H9 (cell line): Measurements from ENCODE around the gene CEP128. TPM values are rescaled to one million over a fixed set of nuclear protein-coding genes. Genes with fewer than 3 reads are reported as not detected.

Experiments
- DNase-seq: peaks from one replicate; pipeline ENCODE4 v3.0.0-alpha.2; 2017
- H2AFZ ChIP-seq: one replicate; pipeline ENCODE4 v1.6.1; 2013; ENCODE audit warnings: mild to moderate bottlenecking, low read length, control low read depth, moderate library complexity
- H2AK5ac ChIP-seq: 2 replicates; pipeline ENCODE4 v1.6.1; 2013; ENCODE audit warnings: low read length, control low read depth, mixed read lengths; ENCODE audit not compliant: insufficient read length
- H2BK120ac ChIP-seq: one replicate; pipeline ENCODE4 v1.6.1; 2013; ENCODE audit warnings: low read depth, mild to moderate bottlenecking, low read length, control low read depth, inconsistent platforms; ENCODE audit not compliant: poor library complexity, severe bottlenecking
- H2BK12ac ChIP-seq: 2 replicates; pipeline ENCODE4 v1.6.1; 2013; ENCODE audit warnings: low read length, control low read depth, mixed read lengths, low read depth; ENCODE audit not compliant: insufficient read length
- H2BK15ac ChIP-seq: 2 replicates; pipeline ENCODE4 v1.6.1; 2013; ENCODE audit warnings: low read depth, low read length, control low read depth
- H2BK20ac ChIP-seq: one replicate; pipeline ENCODE4 v1.6.1; 2013; ENCODE audit warnings: low read depth, mild to moderate bottlenecking, low read length, control low read depth, inconsistent platforms; ENCODE audit not compliant: poor library complexity, severe bottlenecking
- H2BK5ac ChIP-seq: 2 replicates; pipeline ENCODE4 v1.6.1; 2013; ENCODE audit warnings: low read length, control low read depth, mixed read lengths; ENCODE audit not compliant: insufficient read length
- H3K14ac ChIP-seq: 2 replicates; pipeline ENCODE4 v1.6.1; 2013; ENCODE audit warnings: low read length, control low read depth; ENCODE audit not compliant: insufficient read depth
- H3K18ac ChIP-seq: 2 replicates; pipeline ENCODE4 v1.6.1; 2013; ENCODE audit warnings: low read depth, mild to moderate bottlenecking, mixed read lengths, low read length, control low read depth; ENCODE audit not compliant: insufficient read length
- H3K23ac ChIP-seq: 2 replicates; pipeline ENCODE4 v1.6.1; 2013; ENCODE audit warnings: low read length, control low read depth, mixed read lengths, low read depth; ENCODE audit not compliant: insufficient read length
- H3K23me2 ChIP-seq: 2 replicates; pipeline ENCODE4 v1.6.1; 2013; ENCODE audit warnings: low read depth, mild to moderate bottlenecking, mixed read lengths, low read length, control low read depth; ENCODE audit not compliant: insufficient read length, poor library complexity, severe bottlenecking
- H3K27ac ChIP-seq: 2 replicates; pipeline ENCODE4 v1.5.1; 2013; ENCODE audit warnings: low read length, control low read depth, mixed read lengths, low read depth; ENCODE audit not compliant: insufficient read length
- H3K27me3 ChIP-seq: 2 replicates; pipeline ENCODE4 v1.6.1; 2013; ENCODE audit warnings: low read length, control low read depth, inconsistent platforms; ENCODE audit not compliant: insufficient read depth
- H3K4ac ChIP-seq: 2 replicates; pipeline ENCODE4 v1.6.1; 2013; ENCODE audit warnings: low read depth, mild to moderate bottlenecking, control low read depth, inconsistent platforms, low read length, moderate library complexity
- H3K4me1 ChIP-seq: 2 replicates; pipeline ENCODE4 v1.6.1; 2013; ENCODE audit warnings: low read length, control low read depth, inconsistent platforms; ENCODE audit not compliant: insufficient read depth
- H3K4me2 ChIP-seq: 2 replicates; pipeline ENCODE4 v1.6.1; 2013; ENCODE audit warnings: low read length, control low read depth, mixed read lengths; ENCODE audit not compliant: insufficient read length, insufficient read depth
- H3K56ac ChIP-seq: 2 replicates; pipeline ENCODE4 v1.6.1; 2013; ENCODE audit warnings: low read depth, mild to moderate bottlenecking, mixed read lengths, low read length, control low read depth; ENCODE audit not compliant: insufficient read length
- H3K79me1 ChIP-seq: 2 replicates; pipeline ENCODE4 v1.6.1; 2013; ENCODE audit warnings: low read depth, mild to moderate bottlenecking, moderate library complexity, low read length, control low read depth, inconsistent platforms; ENCODE audit not compliant: insufficient read depth, poor library complexity, severe bottlenecking
- H3K79me2 ChIP-seq: 2 replicates; pipeline ENCODE4 v1.6.1; 2013; ENCODE audit warnings: low read length, control low read depth, inconsistent platforms; ENCODE audit not compliant: insufficient read depth
- H3K9ac ChIP-seq: 2 replicates; pipeline ENCODE4 v1.6.1; 2013; ENCODE audit warnings: low read length, control low read depth, mixed read lengths; ENCODE audit not compliant: insufficient read length; ENCODE audit errors: extremely low read depth
- H3K9me3 ChIP-seq: one replicate; pipeline ENCODE4 v1.6.1; 2013; ENCODE audit warnings: low read depth, low read length, inconsistent platforms; ENCODE audit not compliant: control insufficient read depth
- H3T11ph ChIP-seq: one replicate; pipeline ENCODE4 v1.6.1; 2013; ENCODE audit warnings: mild to moderate bottlenecking, low read length, control low read depth, inconsistent platforms
- H4K20me1 ChIP-seq: one replicate; pipeline ENCODE4 v1.6.1; 2013; ENCODE audit not compliant: control insufficient read depth, insufficient read length, insufficient read depth
- H4K5ac ChIP-seq: 2 replicates; pipeline ENCODE4 v1.6.1; 2013; ENCODE audit warnings: low read depth, mild to moderate bottlenecking, mixed read lengths, low read length, control low read depth; ENCODE audit not compliant: insufficient read length
- H4K8ac ChIP-seq: replicated peaks from 2 replicates; pipeline ENCODE4 v1.6.1; 2013; ENCODE audit warnings: low read length, control low read depth, mixed read lengths, low read depth; ENCODE audit not compliant: insufficient read length
- H4K91ac ChIP-seq: 2 replicates; pipeline ENCODE4 v1.6.1; 2013; ENCODE audit warnings: low read depth, mild to moderate bottlenecking, moderate library complexity, mixed read lengths, low read length, control low read depth; ENCODE audit not compliant: insufficient read length
- H3K27ac Mint-ChIP-seq, 3 experiments: 2 replicates in 2 of 3; 3 replicates in 1 of 3; pipeline ENCODE4 v1.8.0; 2020 to 2021; ENCODE audit warnings: mixed read lengths in 3 of 3, mild to moderate bottlenecking in 1 of 3, moderate library complexity in 1 of 3
- H3K27me3 Mint-ChIP-seq: 2 replicates; pipeline ENCODE4 v1.8.0; 2021; ENCODE audit warnings: low read depth, mild to moderate bottlenecking, moderate library complexity, mixed read lengths
- H3K36me3 Mint-ChIP-seq, 3 experiments: 2 replicates in 2 of 3; 3 replicates in 1 of 3; pipeline ENCODE4 v1.8.0; 2020 to 2021; ENCODE audit warnings: low read depth in 3 of 3, mixed read lengths in 3 of 3; ENCODE audit not compliant: insufficient read depth in 1 of 3
- H3K4me1 Mint-ChIP-seq, 2 experiments: 2 replicates each; pipeline ENCODE4 v1.8.0; 2020; ENCODE audit warnings: mixed read lengths in 2 of 2
- H3K4me3 Mint-ChIP-seq, 2 experiments: 2 replicates in 1 of 2; 3 replicates in 1 of 2; pipeline ENCODE4 v1.8.0; 2020 to 2021; ENCODE audit warnings: mild to moderate bottlenecking in 2 of 2, mixed read lengths in 2 of 2, moderate library complexity in 1 of 2
- H3K9me3 Mint-ChIP-seq, 2 experiments: 2 replicates in 1 of 2; 3 replicates in 1 of 2; pipeline ENCODE4 v1.8.0; 2020; ENCODE audit warnings: mild to moderate bottlenecking in 2 of 2, mixed read lengths in 2 of 2, moderate library complexity in 1 of 2
- WGBS: extraction: QIAGEN DNeasy Blood & Tissue Kit; methylation state at CpG from one replicate; pipeline ENCODE4 v1.1.7; 2013; ENCODE audit warnings: missing lambda C conversion rate, low lambda C conversion rate, mixed read lengths; ENCODE audit not compliant: insufficient read length; ENCODE audit errors: extremely low coverage; 5-methylcytosine and 5-hydroxymethylcytosine counted together
- total RNA-seq: library from RNA; stranded (reverse); gene quantifications from 2 replicates; pipeline ENCODE4 v1.2.1, GENCODE V29; 2021
- TF ChIP-seq, protein P1 (sequence below): fragments of 200-600 bp; sonication (generic); conservative IDR thresholded peaks from 3 replicates; pipeline ENCODE4 v1.8.0; 2021; ENCODE audit warnings: antibody characterized with exemption, mild to moderate bottlenecking

CEP128 gene
- total RNA-seq, 1 experiment from 2014 or later: 16.3 TPM

DNA sequence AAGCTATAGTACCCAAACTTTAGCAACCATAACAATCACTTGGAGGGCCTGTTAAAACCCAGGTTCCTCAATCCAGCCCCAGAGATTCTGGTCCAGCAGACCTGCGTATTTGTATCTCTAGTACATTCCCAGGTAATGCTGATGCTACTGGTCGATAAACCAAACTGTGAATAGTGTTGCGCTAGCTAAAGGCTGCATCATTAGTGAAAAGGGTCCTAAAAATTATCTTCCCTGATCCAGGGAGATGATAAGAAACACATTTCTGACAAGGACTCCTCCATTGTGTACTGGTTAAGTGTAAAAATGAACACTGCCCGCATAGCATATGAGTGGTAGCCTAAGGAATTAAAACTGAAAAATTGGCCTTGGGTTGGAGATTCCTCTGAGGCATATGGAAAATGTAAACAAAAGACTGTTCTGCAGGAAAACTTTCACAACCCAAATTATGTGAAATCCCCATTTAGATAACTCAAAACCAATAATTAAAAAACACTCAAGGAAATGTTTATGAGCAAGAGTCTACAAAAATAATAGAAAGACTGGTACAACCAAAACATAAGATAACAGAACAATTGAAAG is 322.7 kb downstream of the CEP128 start:
- no peak overlapping the region for H3K27ac ChIP-seq
- no peak overlapping the region for H2AK5ac ChIP-seq
- no peak overlapping the region for H3K14ac ChIP-seq
- H3K79me2 ChIP-seq: no peaks in the 10 kb centered on the region
- no peak overlapping the region for H2BK15ac ChIP-seq
- DNase-seq: no peak
- no peak overlapping the region for H2BK120ac ChIP-seq
- H3K9ac ChIP-seq: no peak overlapping the region
- no peaks in the 10 kb centered on the region for H3K9me3 Mint-ChIP-seq
- H2BK20ac ChIP-seq: no peak overlapping the region
- H2AFZ ChIP-seq: no peak overlapping the region
- no peak overlapping the region for H4K5ac ChIP-seq
- no peak overlapping the region for H4K8ac ChIP-seq
- H3K27ac Mint-ChIP-seq: no peak overlapping the region
- H3K4ac ChIP-seq: no peak overlapping the region
- no peak overlapping the region for H2BK5ac ChIP-seq
- WGBS: no CpG with 5 or more reads among the region's 4 CpGs
- H3K4me1 Mint-ChIP-seq: 0 out of 4 replicates have a peak, but pooled peaks cover 0 to 2% of the 10 kb centered on the region in 2 experiments
- no peaks in the 10 kb centered on the region for H3K23me2 ChIP-seq
- no peak overlapping the region for H3K4me2 ChIP-seq
- H3K27me3 ChIP-seq: no peaks in the 10 kb centered on the region
- H2BK12ac ChIP-seq: no peak overlapping the region
- no peak overlapping the region for H3T11ph ChIP-seq
- H3K9me3 ChIP-seq: no peaks in the 10 kb centered on the region
- no peak overlapping the region for H3K18ac ChIP-seq
- no peaks in the 10 kb centered on the region for H4K20me1 ChIP-seq
- no peaks in the 10 kb centered on the region for H3K27me3 Mint-ChIP-seq
- H3K4me3 Mint-ChIP-seq: no peak overlapping the region
- TF ChIP-seq, protein P1, sequence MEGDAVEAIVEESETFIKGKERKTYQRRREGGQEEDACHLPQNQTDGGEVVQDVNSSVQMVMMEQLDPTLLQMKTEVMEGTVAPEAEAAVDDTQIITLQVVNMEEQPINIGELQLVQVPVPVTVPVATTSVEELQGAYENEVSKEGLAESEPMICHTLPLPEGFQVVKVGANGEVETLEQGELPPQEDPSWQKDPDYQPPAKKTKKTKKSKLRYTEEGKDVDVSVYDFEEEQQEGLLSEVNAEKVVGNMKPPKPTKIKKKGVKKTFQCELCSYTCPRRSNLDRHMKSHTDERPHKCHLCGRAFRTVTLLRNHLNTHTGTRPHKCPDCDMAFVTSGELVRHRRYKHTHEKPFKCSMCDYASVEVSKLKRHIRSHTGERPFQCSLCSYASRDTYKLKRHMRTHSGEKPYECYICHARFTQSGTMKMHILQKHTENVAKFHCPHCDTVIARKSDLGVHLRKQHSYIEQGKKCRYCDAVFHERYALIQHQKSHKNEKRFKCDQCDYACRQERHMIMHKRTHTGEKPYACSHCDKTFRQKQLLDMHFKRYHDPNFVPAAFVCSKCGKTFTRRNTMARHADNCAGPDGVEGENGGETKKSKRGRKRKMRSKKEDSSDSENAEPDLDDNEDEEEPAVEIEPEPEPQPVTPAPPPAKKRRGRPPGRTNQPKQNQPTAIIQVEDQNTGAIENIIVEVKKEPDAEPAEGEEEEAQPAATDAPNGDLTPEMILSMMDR: no peak
- no peaks in the 10 kb centered on the region for H3K4me1 ChIP-seq
- no peaks in the 10 kb centered on the region for H3K36me3 Mint-ChIP-seq
- H3K23ac ChIP-seq: no peak overlapping the region
- H3K79me1 ChIP-seq: no peaks in the 10 kb centered on the region
- H4K91ac ChIP-seq: no peak overlapping the region
- no peak overlapping the region for H3K56ac ChIP-seq
